Amygdala (tissue), 56 donors: ENCODE results near the gene DNAJC27.
"Not testable (repeated sequence)": the region's sequence is repeated elsewhere in the genome, so short reads cannot be mapped to it uniquely, and the experiment has no call there.

Source experiments
- DNase-seq, 56 donors: peaks; one replicate each; lab custom pipeline; 2025; lab: John Stamatoyannopoulos, UW

DNAJC27 gene

GRCh38 chr2:24971536-24972314 is at the start of gene DNAJC27:
Gene DNAJC27, minus strand, starts transcription at chr2:24971955. Its CDS starts 51 bp downstream, at chr2:24971904.
- peak; percentile 84 to 100 (median 97) for DNase-seq

- no peak for DNase-seq
Observed at GRCh38 chr2:25018681-25019080, 46.9 kb upstream of the DNAJC27 start.

- DNase-seq = no peak
Observed at GRCh38 chr2:25014631-25015030, 42.9 kb upstream of the DNAJC27 start.

- DNase-seq = not testable (repeated sequence)
Observed at GRCh38 chr2:25011342-25011741, 39.6 kb upstream of the DNAJC27 start.

GRCh38 chr2:25009954-25010353 is 38.2 kb upstream of the DNAJC27 start:
- peak in 1 of 56 donors; percentile 2 for DNase-seq

- no peak for DNase-seq
Observed at GRCh38 chr2:25002066-25002465, 30.3 kb upstream of the DNAJC27 start.

- no peak for DNase-seq
Observed at GRCh38 chr2:25001325-25001637, 29.5 kb upstream of the DNAJC27 start.

- peak in 25 of 56 donors; percentile 2 to 69 (median 24) for DNase-seq
Observed at GRCh38 chr2:25000503-25001324, 29.0 kb upstream of the DNAJC27 start.

- no peak for DNase-seq
Observed at GRCh38 chr2:25000036-25000435, 28.3 kb upstream of the DNAJC27 start.

GRCh38 chr2:24999097-24999496 is 27.3 kb upstream of the DNAJC27 start:
- not testable (repeated sequence) for DNase-seq

GRCh38 chr2:24994146-24994724 is 22.5 kb upstream of the DNAJC27 start:
- no peak for DNase-seq

GRCh38 chr2:24993406-24994145 is 21.8 kb upstream of the DNAJC27 start:
- no peak for DNase-seq

GRCh38 chr2:24986372-24986771 is 14.6 kb upstream of the DNAJC27 start:
- peak in 36 of 56 donors; percentile 2 to 81 (median 36) for DNase-seq

- peak in 3 of 56 donors; percentile 16 to 21 (median 19) for DNase-seq
Observed at GRCh38 chr2:24985511-24985910, 13.8 kb upstream of the DNAJC27 start.

- peak in 50 of 56 donors; percentile 5 to 83 (median 56) for DNase-seq
Observed at GRCh38 chr2:24984912-24985311, 13.2 kb upstream of the DNAJC27 start.

- DNase-seq = no peak
Observed at GRCh38 chr2:24981411-24982136, 9.8 kb upstream of the DNAJC27 start.

- no peak for DNase-seq
Observed at GRCh38 chr2:24978661-24979060, 6.9 kb upstream of the DNAJC27 start.

GRCh38 chr2:24977631-24978030 is 5.9 kb upstream of the DNAJC27 start:
- DNase-seq = no peak

GRCh38 chr2:24973812-24974211 is 2.1 kb upstream of the DNAJC27 start:
- no peak for DNase-seq
